ENCODE data around the gene TSPAN13.

DNA sequence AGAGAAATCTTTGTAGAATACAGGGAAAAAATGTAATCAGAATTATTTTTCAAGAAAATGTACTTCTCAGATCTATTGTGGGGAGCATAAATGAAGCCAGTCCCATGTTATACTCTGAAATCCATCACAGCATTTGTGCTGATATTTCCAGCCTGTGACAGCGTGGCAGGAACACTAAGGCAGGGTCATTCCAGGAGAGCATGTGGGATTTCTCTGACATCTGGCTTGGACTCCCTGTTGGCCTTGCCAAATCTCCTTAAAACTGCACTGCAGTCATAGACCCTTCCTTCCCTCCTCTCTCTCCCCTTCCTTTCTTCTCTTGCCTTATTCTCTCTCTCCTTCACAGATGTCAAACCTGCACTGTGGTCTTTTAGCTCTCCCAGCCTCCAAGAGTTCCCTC lies 6.5 kb upstream of the TSPAN13 start:
- TF ChIP-seq, protein P1, sequence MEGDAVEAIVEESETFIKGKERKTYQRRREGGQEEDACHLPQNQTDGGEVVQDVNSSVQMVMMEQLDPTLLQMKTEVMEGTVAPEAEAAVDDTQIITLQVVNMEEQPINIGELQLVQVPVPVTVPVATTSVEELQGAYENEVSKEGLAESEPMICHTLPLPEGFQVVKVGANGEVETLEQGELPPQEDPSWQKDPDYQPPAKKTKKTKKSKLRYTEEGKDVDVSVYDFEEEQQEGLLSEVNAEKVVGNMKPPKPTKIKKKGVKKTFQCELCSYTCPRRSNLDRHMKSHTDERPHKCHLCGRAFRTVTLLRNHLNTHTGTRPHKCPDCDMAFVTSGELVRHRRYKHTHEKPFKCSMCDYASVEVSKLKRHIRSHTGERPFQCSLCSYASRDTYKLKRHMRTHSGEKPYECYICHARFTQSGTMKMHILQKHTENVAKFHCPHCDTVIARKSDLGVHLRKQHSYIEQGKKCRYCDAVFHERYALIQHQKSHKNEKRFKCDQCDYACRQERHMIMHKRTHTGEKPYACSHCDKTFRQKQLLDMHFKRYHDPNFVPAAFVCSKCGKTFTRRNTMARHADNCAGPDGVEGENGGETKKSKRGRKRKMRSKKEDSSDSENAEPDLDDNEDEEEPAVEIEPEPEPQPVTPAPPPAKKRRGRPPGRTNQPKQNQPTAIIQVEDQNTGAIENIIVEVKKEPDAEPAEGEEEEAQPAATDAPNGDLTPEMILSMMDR (IDR thresholded peaks at IDR 0.05): no peak
- TF ChIP-seq POLR2A (IDR thresholded peaks at IDR 0.05): no peak

Measured in Peyer's patch (tissue), 4 donors.